Measurements from ENCODE around the gene TGFA. TPM values are rescaled to one million over a fixed set of nuclear protein-coding genes. Genes with fewer than 3 reads are reported as not detected.

TGFA gene
- total RNA-seq, 2 donors from 2014 or later, result 2.0 to 3.2 TPM

DNA sequence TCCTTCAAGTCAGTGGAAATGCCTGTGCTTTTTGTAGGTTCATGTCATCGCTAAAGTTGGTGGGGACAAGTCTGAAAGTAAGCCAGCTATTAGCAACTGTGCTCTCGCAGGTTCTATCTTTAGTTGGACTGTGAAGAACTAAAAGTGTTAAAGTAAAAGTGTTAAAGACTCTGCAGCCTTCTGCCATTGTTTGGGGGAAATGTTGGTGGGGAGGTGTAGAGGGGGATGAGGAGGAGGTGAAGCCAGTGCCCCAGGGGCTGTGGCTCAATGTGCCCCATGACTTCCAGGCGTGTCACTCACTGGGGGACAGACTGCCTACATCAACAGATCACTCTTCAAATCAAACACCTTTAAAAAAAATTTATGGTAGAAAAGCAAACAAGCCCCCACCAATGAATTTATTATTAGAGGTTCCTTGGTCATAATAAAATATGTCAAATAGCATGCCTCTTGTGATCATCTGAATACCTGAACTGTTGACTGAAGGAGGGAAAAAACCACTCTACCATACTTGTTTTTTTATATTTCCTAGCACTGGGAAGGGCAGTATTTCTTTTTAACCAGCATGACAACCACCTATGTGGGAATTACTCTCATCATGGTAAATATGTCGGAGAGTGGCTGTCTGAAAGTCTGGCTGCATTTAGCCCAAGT lies 19.3 kb downstream of the TGFA start:
- no peaks in the 10 kb centered on the region for H3K36me3 ChIP-seq (ENCODE audit: control insufficient read depth, insufficient read depth, low read length)
- H3K9me3 Mint-ChIP-seq, result peaks cover 6% of the 10 kb centered on the region
- H3K4me3 Mint-ChIP-seq, result no peak overlapping the region
- peaks cover 9% of the 10 kb centered on the region for H3K9me3 ChIP-seq (ENCODE audit: control insufficient read depth, low read length)
- no peaks in the 10 kb centered on the region for H3K36me3 Mint-ChIP-seq (ENCODE audit: low read depth)
- TF ChIP-seq, protein P1, sequence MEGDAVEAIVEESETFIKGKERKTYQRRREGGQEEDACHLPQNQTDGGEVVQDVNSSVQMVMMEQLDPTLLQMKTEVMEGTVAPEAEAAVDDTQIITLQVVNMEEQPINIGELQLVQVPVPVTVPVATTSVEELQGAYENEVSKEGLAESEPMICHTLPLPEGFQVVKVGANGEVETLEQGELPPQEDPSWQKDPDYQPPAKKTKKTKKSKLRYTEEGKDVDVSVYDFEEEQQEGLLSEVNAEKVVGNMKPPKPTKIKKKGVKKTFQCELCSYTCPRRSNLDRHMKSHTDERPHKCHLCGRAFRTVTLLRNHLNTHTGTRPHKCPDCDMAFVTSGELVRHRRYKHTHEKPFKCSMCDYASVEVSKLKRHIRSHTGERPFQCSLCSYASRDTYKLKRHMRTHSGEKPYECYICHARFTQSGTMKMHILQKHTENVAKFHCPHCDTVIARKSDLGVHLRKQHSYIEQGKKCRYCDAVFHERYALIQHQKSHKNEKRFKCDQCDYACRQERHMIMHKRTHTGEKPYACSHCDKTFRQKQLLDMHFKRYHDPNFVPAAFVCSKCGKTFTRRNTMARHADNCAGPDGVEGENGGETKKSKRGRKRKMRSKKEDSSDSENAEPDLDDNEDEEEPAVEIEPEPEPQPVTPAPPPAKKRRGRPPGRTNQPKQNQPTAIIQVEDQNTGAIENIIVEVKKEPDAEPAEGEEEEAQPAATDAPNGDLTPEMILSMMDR (conservative IDR thresholded peaks at IDR 0.05), result no peak
- WGBS, 2 experiments (ENCODE audit: insufficient coverage in 1 of 2, insufficient read length in 1 of 2), result 87 to 100% methylated on average over 2 to 4 of the region's 4 CpGs
- peaks cover 22% of the 10 kb centered on the region for H3K4me1 Mint-ChIP-seq
- no peak overlapping the region for H3K27ac Mint-ChIP-seq
- DNase-seq, result no peak
- H3K9ac ChIP-seq (ENCODE audit: extremely low read depth, low read length, poor library complexity, severe bottlenecking), result no peak overlapping the region
- no peak overlapping the region for H3K27ac ChIP-seq (ENCODE audit: low read depth, low read length)
- peaks cover 4% of the 10 kb centered on the region for H3K27me3 Mint-ChIP-seq (ENCODE audit: insufficient read depth)
- H3K4me3 ChIP-seq (ENCODE audit: low read length), result no peak overlapping the region
- H3K27me3 ChIP-seq (ENCODE audit: control insufficient read depth, insufficient read depth, low read length, poor library complexity, severe bottlenecking), result no peaks in the 10 kb centered on the region
- peaks cover 6% of the 10 kb centered on the region for H3K4me1 ChIP-seq (ENCODE audit: control insufficient read depth, insufficient read depth, low read length)

DNA sequence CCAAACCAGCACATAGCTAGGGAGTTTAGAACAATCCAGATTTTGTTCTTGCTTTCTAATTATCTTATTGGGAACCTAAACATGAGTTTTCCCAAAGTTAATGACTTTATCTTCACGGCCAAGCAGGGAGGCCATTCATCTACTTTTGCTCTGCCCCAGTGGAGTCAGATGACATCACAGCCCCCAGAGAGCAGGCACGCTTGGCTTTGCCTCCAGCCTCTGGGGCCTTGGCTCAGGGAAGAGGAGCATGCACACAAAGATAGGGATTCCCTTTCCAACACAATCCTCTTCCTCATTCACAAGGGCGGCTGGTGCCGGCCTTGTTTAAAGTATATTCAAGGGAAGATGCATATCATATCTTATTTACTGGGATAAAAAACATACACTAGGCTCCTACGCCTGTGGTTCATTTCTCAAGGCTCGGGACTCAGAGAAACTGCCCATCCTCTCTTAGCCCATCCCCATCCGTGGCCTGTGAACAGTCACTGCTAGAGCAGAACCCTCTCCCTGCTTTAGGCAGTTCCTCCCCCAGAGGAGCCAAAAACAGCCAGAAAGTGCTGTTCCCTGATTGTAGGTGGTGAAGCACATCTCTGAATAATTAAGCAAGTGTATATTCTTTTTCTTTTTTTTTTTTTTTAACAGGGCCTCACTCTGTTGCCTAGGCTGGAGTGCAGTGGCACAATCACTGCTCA lies 21.2 kb downstream of the TGFA start:
- H3K27me3 Mint-ChIP-seq (ENCODE audit: insufficient read depth), result peaks cover 4% of the 10 kb centered on the region
- no peak overlapping the region for H3K9ac ChIP-seq (ENCODE audit: extremely low read depth, low read length, poor library complexity, severe bottlenecking)
- H3K4me1 Mint-ChIP-seq, result peaks cover 22% of the 10 kb centered on the region
- no peak overlapping the region for H3K27ac Mint-ChIP-seq
- DNase-seq, result peak; percentile 50
- H3K4me1 ChIP-seq (ENCODE audit: control insufficient read depth, insufficient read depth, low read length), result peaks cover 6% of the 10 kb centered on the region
- no peaks in the 10 kb centered on the region for H3K36me3 ChIP-seq (ENCODE audit: control insufficient read depth, insufficient read depth, low read length)
- no peaks in the 10 kb centered on the region for H3K36me3 Mint-ChIP-seq (ENCODE audit: low read depth)
- TF ChIP-seq, protein P1 (conservative IDR thresholded peaks at IDR 0.05), result no peak
- 63 to 85% methylated on average over 1 to 7 of the region's 7 CpGs for WGBS, 2 experiments (ENCODE audit: insufficient coverage in 1 of 2, insufficient read length in 1 of 2)
- H3K27ac ChIP-seq (ENCODE audit: low read depth, low read length), result no peak overlapping the region
- H3K27me3 ChIP-seq (ENCODE audit: control insufficient read depth, insufficient read depth, low read length, poor library complexity, severe bottlenecking), result no peaks in the 10 kb centered on the region
- no peak overlapping the region for H3K4me3 Mint-ChIP-seq
- peaks cover 9% of the 10 kb centered on the region for H3K9me3 ChIP-seq (ENCODE audit: control insufficient read depth, low read length)
- no peak overlapping the region for H3K4me3 ChIP-seq (ENCODE audit: low read length)
- peaks cover 6% of the 10 kb centered on the region for H3K9me3 Mint-ChIP-seq

DNA sequence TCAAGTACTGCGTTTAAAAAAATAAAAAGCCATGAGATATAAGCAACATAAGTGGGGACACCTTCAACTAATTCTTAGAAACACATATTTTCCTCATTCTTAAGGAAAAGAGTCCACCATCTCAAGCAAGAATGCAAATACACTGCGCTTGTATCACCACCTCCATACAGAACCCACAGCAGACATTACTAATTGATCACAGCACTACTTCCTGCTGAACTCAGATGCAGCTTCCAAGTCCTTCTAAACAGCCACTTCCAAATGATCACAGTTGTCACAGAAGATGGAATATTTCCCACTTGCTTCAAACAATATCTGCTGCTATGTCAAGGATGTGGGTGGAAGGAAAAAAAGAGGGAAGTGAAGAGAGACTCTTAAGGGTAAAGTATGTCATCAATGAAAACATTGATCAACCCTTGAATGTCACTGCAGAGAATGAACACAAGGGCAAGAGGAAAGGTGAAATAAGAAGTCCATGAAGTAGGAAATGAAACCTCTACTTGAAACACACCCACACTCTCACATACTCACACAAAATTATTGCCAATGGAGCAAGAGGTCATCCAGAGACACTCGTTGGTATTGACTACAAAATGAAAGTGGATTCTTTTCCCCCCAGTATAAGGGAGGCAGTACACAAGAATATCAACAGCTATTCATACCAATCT lies 22.1 kb downstream of the TGFA start:
- no peak overlapping the region for H3K27ac Mint-ChIP-seq
- H3K4me1 Mint-ChIP-seq, result peaks cover 22% of the 10 kb centered on the region
- H3K4me3 Mint-ChIP-seq, result no peak overlapping the region

More for the DNA sequence above, 22.1 kb downstream of the TGFA start:
- Histone ChIP-seq H3K36me3 (ENCODE audit: control insufficient read depth, insufficient read depth, low read length) (no peaks in the 10 kb centered on the region), H3K4me1 (ENCODE audit: control insufficient read depth, insufficient read depth, low read length) (peaks cover 6% of the 10 kb centered on the region), H3K9ac (ENCODE audit: extremely low read depth, low read length, poor library complexity, severe bottlenecking) (no peak overlapping the region), H3K27ac (ENCODE audit: low read depth, low read length) (no peak overlapping the region), H3K4me3 (ENCODE audit: low read length) (no peak overlapping the region), H3K9me3 (ENCODE audit: control insufficient read depth, low read length) (peaks cover 7% of the 10 kb centered on the region), H3K27me3 (ENCODE audit: control insufficient read depth, insufficient read depth, low read length, poor library complexity, severe bottlenecking) (no peaks in the 10 kb centered on the region)
- Mint-ChIP-seq H3K36me3 (ENCODE audit: low read depth) (no peaks in the 10 kb centered on the region), H3K27me3 (ENCODE audit: insufficient read depth) (peaks cover 2% of the 10 kb centered on the region), H3K9me3 (peaks cover 6% of the 10 kb centered on the region)
- WGBS, 2 experiments (ENCODE audit: insufficient coverage in 1 of 2, insufficient read length in 1 of 2), result 80 to 93% methylated on average over 3 of the region's 3 CpGs
- no peak for DNase-seq
- TF ChIP-seq, protein P1 (conservative IDR thresholded peaks at IDR 0.05), result no peak
